ENCODE data around the gene SNX25.
A peak's percentile ranks its signal among the peaks of the same experiment; 100 is the strongest.
"Not testable (repeated sequence)": the region's sequence is repeated elsewhere in the genome, so short reads cannot be mapped to it uniquely, and the experiment has no call there.

Gene SNX25

DNA sequence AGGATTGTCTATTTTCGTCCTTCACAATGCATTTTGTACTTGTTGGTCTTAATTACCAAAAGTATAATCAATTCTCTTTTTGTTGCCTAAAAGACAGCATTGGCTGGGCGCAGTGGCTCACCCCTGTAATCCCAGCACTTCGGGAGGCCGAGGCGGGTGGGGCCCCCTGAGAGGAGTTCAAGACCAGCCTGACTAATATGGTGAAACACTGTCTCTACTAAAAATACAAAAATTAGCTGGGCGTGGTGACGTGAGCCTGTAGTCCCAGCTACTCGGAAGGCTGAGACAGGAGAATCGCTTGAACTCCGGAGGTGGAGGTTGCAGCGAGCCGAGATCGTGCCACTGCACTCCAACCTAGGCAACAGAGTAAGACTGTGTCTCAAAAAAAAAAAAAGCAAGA, 4.3 kb upstream of the SNX25 start:
- not testable (repeated sequence) for DNase-seq (ENCODE audit: low read depth)

DNA sequence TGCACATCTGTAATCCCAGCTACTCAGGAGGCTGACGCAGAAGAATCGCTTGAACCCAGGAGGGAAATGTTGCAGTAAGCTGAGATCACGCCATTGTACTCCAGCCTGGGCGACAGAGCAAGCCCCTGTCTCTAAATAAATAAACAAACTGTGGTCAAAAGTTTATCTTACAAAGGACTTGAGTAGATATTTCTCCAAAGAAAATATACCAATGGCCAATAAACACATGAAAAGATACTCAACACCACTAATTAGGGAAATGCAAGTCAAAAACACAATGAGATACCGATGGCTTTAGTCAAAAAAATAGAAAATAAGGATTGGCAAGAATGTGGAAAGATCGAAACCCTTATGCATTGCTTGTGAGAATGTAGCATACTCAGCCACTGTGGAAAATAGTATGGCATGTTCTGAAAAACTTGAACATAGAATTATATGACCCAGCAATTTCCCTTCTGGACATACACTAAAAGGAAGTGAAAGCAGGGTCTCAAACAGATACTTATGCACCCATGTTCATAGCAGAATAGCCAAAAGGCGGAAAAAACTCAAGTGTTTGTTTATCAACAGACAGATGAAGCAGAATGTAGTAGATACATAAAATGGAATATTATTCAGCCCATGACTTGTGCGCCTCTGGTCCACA, 3.6 kb upstream of the SNX25 start:
- no peak for DNase-seq (ENCODE audit: low read depth)

DNA sequence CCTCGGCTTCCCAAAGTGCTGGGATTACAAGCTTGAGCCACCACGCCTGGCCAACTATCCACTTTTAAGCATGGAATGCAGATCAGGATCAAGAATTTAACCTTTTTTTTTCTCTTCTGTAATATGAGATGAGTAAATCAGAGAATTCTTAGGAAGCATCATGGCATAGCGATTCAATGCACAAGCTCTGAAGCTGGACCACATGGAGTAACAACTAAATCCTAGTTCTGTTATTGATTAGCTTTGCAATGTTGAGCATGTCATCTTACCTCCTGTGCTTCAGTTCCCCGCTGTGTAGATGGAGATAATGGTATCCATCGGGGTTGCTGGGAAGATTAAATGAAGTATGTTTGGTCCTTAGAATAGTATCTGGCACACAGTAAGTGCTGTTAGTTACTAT, 1.9 kb upstream of the SNX25 start:
- DNase-seq (ENCODE audit: low read depth), result no peak

DNA sequence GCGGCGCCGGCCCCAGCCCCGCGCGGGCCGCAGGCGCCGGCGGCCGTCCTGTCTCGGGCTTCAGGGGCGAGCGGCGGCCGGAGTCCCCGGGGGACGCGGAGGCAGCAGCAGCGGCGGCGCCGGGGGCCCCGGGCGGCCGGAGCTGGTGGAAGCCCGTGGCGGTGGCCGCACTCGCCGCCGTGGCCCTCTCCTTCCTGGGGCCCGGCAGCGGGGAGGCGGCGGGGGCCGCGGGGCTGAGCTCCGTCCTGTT, 379 bp downstream of the SNX25 start:
- not testable (repeated sequence) for DNase-seq (ENCODE audit: low read depth)

DNA sequence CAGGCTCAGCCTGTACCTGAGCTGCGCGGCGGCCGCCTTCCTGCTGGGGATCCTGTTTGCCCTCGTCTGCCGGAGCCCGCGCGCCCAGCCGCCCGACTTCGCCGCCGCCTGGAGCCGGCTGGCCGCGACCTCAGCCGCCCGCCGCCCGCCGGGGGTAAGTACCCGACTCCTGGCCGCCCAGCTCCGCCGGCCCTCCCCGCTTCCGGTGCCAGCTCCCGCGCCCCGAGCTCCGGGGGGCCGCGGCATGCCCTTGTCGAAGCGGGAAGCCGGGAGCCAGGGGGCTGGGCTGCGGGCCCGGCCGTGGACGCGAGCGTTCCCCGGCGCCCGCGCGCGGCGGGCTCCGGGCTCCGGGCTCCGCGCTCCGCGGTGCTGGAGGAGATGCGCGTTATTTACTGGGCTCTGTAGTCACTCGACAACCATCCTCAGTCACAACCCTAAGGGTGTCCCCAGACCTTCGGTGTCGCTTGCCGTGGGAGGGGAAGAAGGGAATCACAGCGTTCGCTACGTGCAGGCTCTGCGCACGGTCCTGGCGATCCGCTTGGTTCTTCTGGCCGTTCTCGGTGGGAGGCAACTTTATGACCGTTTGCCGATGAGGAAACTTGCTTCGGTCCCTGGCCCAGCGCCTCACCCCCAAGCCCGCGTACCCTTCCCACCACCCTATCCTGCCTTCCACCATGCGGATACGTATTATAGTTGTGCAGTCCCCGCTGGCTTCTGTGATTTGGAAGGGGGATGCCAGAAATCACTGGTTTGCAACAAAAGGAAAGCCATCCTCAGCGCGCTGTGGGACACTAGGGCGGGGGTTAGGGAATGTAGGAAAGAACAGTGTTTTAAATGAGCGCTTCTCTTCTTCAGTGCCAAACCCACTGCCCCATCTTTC, 944 bp downstream of the SNX25 start:
- DNase-seq (ENCODE audit: low read depth), result peak; percentile 64

DNA sequence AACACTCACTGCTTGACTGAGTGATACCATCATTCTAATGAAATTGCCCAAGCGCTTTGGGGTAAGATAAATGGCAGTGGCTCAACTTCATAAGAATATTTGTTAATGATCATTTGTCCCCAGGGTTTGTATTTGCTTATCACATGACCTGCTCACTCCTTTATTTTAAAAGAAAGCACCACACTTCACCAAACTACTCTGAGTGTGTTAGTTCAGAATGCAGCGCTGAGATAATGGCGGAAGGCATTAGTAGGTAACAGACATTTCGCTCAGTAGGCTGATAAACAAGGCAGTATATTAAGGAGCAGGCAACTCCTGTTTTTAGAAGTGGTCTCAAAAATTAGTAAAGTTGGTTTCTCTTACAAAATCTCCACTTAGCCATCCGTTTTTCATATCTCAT, 1.6 kb downstream of the SNX25 start:
- DNase-seq (ENCODE audit: low read depth), result no peak

DNA sequence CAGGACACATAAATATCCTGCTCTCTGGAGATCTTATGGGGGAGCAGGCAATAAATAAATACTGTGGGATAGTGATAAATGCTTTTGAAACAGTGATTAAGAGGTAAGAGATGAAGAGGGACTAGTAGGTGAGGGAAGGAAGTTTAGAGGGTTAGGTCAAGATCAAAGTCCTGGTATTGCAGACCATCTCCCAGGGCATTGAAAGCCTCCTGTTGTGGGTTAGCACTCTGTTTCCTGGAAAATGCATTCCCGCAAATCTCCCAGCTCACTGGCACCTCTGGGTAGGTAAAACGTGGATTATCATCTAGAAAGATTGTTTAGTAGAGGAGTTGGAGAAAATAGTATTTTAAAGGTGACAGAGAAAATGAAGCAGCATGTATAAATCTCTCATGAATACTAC, 2.2 kb downstream of the SNX25 start:
- no peak for DNase-seq (ENCODE audit: low read depth)

DNA sequence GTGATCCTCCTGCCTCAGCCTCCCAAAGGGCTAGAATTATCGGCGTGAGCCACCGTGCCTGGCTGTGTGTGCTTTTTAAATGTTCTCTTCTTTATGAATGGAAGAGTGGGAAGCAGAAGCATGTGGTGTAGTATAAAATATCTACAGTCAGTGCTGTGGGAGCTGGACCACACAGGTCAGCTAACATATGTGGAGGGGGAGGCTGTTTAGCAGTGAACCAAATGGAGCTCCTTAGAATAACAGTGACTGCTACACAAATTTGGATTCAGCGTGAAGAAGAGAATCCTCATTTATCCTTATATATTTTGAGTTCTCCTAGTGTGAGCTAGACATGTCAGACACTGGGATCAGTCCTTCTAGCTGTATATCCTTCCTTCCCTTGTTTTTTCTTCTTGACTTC, 3.2 kb downstream of the SNX25 start:
- DNase-seq (ENCODE audit: low read depth), result no peak

DNA sequence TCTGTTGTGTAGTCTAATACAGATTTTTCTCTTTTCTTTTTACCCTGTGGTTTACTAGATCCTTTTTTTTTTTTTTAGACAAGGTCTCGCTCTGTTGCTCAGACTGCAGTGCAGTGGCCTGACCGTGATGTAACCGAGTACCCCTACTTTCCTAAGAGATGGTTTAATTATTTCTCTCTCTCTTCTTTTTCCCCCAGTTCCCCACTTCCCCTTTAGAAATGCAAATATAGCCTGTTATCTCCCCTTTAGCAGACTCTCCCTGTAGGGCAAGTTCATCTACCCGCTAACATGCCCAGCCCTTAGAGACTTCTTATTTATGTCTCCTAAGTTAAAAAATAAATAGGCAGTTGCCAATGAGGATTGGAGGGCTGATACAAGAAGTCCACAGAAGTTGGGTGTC, 4.5 kb downstream of the SNX25 start:
- no peak for DNase-seq (ENCODE audit: low read depth)

DNA sequence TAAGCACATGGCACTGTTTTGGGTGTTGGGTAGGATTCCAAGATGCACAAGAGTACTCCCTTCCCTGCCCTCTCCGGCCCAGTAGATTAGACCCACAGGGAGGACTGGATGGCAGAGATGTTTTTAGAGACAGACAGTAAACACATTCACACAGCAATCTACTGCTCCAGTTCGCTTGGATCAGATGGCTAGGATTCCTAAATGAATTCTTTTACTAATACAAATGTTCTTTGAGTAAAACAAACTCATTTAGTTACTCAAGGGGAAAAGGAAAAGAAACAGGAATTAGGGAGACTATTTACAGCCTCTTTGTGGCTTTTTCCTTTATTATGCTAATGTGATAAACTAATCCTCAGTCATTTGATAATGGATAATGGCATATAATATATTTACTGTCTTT, 5.9 kb downstream of the SNX25 start:
- DNase-seq (ENCODE audit: low read depth), result peak; percentile 73

DNA sequence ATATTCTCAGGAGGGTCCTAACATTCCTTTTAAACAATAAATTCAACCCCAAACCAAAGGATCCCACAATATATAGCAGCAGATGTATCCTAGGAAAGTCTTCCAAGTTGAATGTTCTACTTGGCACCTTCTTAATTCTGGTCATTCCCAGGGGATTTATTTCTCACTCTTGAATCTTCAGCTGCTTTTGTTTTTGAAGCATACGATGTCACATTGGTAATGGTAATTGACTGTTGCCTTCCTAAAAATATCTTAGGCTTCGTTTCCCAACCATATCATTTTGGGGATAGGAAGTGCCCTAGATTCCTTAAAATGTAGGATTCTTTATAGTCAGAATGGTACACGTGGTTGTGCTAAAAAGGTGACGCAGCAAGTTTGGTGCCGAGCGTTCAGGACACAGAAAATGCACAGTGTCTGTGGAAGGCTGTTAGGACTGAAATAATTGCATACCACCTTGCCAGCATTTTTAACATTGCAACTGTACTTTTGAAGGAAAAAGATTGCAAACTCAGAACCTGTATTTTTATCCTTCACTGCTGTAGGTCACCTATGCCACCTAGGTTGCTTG, 8.1 kb downstream of the SNX25 start:
- DNase-seq (ENCODE audit: low read depth), result no peak

DNA sequence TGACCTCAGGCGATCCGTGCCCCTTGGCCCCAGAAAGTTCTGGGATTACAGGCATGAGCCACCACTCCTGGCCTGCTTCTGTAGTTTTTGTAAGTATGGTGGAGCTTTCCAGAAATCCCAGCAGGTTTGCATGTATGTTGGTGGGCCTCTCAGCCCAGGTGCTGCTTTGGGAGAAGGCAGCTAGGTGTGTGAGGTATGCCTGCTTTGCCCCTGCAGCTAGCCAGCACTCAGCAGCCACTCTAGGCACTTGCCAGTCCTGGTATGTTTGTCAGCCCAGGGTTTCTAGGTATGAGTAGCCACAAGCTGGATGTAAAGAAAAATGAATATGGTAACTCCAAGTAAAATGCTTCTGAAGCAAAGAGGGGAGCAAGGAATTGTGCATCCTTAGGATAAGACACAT, 8.9 kb downstream of the SNX25 start:
- DNase-seq (ENCODE audit: low read depth), result no peak

DNA sequence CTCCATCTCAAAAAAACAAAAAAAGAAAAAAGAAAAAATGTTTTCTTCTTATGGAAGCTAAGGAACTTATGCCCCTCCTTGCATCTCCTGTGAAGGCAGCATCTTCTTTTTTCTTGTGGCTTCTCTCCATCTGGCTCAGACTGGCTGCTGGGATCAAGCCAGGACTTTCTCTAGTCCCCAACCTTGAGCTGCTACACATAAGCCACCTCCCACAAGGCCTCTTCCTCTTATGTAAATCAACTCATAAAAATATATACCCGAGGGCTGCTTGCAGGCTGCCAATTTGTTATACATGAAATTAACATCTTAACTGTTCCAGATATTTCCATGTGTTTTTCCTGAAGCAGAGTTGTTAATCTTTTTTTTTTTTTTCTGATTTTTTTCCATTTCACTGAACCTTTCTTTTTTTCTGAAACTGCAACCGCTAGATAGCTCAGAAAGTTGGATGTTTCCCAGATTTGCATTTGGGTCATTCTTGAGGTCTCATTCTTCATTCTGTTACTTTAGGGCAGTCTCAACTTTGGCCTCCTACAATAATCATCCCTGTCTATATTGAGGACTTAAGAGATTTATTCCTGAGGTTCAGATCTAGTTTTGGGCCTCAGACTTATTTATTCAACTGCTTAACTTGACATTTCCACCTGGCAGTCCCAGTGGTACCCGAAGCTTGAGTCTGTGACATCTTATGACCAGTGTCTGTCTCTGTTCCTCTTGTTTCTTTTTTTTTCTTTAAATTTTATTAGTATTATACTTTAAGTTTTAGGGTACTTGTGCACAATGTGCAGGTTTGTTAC, 10.3 kb downstream of the SNX25 start:
- peak; percentile 69 for DNase-seq (ENCODE audit: low read depth)

DNA sequence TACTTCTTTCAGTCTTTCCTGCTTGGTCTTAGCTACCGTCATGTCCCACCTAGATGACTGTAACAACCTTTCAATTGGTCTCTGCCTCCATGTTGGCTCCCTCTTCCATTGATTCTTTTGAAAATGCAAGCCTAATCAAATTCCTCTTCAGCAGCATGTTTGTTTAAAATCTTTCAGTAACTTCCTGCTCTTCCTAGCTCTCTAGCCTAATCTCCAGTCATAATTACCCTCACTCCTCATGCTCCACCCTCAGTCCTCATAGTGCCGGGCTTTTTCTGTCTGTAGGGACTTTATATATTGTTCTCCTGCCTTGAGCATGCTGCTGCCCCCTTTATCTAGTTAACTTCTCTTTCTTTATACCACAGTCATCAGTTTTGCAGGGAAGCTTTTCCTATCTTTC, 12.1 kb downstream of the SNX25 start:
- no peak for DNase-seq (ENCODE audit: low read depth)

DNA sequence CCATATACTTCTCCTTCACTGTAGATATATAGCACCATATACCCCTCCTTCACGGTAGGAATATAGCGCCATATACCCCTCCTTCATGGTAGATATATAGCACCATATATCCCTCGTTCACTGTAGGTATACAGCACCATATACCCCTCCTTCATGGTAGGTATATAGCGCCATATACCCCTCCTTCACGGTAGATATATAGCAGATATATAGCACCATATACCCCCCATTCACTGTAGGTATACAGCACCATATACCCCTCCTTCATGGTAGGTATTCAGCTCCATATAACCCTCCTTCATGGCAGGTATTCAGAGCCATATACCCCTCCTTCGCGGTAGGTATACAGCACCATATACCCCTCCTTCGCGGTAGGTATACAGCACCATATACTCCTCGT, 12.5 kb downstream of the SNX25 start:
- DNase-seq (ENCODE audit: low read depth), result no peak

DNA sequence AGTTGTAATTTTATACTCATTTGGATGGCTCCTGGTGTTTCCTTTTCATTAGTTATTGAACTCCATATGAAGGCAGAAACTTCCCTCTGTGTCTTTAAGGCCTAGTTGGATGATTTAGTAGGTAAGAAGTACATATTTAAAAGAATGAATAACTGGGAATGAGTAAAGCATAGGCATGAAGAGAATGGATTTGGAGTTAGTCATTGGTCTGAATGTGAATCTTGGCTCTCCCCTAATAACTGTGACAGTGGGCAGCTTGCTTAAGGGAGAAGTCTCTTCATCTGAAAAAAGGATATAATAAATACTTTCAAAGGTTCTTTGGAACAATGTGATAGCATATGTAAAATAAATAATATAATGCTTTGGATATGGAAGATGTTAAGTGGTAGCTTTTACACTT, 13.2 kb downstream of the SNX25 start:
- peak; percentile 32 for DNase-seq (ENCODE audit: low read depth)

DNA sequence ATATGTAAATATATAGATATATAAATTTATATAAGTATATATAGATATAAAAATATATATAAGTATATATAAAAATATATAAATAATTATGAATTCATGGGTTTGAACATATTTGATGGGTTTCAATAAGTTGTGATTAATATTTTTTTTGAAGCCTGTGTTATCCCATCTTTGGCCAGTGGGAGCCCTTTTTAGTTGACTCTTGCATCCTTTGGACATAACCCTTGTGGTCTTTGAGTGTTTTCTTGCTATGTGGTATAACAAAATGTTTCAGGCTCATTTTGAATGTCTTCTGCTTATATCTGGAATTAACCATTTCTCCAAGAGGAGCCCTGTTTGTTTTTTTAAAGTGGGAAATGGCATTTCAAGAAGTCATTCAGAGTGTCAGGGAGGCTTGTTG, 15.2 kb downstream of the SNX25 start:
- DNase-seq (ENCODE audit: low read depth), result no peak

DNA sequence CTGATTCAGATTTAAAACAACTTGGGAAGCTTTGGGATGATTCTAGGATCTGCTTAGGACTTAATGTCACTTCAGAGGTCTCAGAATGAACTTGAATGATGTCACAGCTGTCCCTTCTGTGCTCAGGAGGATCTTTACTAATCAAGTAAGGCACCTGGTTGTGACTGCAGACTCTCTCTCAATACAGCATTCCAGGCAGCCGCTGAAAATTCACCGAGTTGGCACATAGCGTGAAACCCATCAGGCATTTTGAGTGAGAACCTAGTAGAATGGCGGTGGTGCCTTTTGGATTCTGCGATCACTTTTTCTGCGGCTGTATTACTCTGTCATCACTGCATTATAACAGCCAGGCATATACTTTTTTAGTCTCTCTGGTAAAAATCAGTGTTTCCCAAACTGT, 16.5 kb downstream of the SNX25 start:
- DNase-seq (ENCODE audit: low read depth), result no peak

DNA sequence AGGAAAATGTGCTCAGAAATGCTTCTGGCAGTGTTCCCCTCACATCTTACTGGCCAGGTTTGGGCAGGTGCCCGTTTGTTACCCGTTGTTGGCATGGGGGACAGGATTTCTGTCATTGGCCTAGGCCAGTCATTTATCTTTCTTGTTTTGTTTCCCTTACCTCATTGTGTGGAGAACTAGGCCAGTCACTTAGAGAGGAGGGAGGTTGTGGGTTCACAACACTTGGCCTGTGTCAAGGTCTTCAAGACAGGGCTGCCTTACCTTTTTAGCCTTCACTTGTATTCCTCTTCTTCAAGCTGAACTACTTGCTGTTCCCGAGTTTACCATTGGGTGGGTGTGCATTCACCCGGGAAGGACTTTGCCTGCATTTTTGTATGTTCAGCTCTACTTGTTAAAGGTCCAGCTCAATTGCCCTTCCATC, 17.7 kb downstream of the SNX25 start:
- DNase-seq (ENCODE audit: low read depth), result no peak

DNA sequence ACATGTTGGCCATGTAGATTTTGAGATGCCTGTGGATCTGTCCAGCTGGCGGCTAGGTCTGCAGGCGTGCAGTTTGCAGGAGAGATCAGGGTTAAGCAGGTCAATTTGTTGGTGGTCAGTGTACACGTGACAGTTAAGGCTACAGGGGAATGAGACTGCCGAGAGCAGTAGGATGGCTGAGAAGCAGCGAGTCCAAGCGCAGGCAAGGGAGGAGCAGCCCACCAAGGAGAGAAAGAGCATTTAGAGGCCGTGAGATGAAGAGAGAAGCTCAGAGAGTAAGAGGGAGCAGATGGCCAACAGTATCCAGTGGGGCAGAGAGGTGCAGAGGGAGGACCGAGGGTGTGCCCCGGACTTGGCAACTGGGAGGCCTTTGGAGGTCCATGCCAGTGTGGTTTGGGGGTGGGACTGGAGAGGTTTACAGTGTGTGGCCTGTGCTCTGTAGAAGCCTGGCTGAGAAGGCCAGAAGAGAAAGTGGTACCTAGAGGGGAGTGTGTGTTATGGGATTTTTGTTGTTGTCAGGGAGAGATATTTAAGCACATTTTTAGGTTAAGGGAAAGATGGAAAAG, 18.4 kb downstream of the SNX25 start:
- DNase-seq (ENCODE audit: low read depth), result no peak

DNA sequence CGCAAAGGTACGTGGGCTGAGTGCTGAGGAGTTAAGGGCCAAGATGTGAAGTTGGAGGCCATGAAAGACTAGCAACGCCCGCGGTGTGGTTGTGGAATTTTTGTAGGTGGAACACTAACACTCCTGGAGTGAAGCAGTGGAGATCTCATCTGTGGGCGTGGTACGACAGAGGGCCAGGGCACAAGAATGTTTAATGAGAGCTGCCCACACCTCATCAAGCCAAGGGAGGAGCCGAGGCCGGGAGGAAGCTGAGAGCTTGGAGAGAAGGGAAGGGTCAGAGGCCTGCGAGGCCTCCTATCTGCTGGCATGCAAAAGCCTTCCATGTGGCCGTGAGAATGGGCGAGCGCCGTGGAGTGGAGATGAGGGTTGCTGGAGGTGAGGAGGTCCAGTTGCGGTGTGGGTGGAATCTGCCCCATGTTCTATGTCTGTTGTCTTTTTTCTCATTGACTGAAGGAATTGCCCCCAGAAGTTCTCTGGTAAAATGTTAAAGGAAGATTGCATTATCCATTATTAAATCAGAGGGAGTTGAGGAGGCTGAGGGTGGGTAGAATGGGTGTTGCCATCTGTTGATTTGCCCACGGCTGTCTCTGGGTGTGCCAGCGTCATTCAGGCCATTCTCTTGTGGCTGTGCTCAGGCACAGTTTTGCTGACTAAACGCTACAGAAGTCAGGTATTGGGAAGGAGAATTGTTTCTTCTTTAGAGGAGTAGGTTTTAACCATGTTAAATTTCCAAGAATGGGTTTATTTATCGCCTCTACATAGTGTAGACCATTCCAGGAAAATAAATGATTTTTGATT, 19.8 kb downstream of the SNX25 start:
- DNase-seq (ENCODE audit: low read depth), result no peak

DNA sequence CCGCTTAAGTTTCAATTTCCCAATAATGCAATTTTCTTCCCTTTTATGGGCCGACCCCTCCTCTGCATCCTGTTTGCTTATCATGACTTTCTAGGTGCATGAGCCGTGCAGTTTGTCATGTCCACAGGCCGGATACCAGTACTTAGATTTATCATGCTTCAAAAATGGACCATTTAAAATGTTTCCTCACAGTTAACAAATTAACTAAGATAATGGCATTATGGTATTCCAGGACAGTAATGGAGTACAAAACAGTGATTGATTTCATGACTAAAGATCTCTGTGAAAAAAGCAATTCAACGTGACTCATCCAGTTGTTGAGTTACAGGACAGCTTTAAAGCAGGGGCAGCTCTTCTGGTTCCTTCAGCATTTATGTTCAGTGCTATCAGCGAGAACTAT, 23.0 kb downstream of the SNX25 start:
- no peak for DNase-seq (ENCODE audit: low read depth)

All from fibroblast of gingiva (primary cell).